Right ventricle myocardium superior (tissue), 1 donor: ENCODE data around the gene TGM1. TPM values are rescaled to one million over a fixed set of nuclear protein-coding genes. Genes with fewer than 3 reads are reported as not detected.
"Not testable (repeated sequence)": the region's sequence is repeated elsewhere in the genome, so short reads cannot be mapped to it uniquely, and the experiment has no call there.

ENCODE experiments used
- ATAC-seq: fragments of 200-7000 bp; cut with Tn5 transposase; one replicate; pipeline ENCODE4 v1.9.1; 2020; ENCODE audit warnings: mild to moderate bottlenecking; ENCODE audit not compliant: poor library complexity
- DNase-seq: peaks from one replicate; pipeline ENCODE4 v3.0.0-alpha.2; 2020
- intact Hi-C: fragments of 100-400 bp; cut with DNase I; formaldehyde crosslinking; loops from one replicate; pipeline ENCODE4 v1.11.2; 2022
- total RNA-seq: library from RNA; stranded (reverse); fragmentation: NEBNext Ultra II Directional; extraction: Animal tissue kit (Norgen Biotek cat#: 25700); gene quantifications from one replicate; pipeline ENCODE4 v1.2.1, GENCODE V29; 2021
- donor health status: DM: no; HTN: yes; CAD: no; lungs with severe emphysema.

The TGM1 gene
- total RNA-seq, 1 donor from 2014 or later, result 1.1 TPM

DNA sequence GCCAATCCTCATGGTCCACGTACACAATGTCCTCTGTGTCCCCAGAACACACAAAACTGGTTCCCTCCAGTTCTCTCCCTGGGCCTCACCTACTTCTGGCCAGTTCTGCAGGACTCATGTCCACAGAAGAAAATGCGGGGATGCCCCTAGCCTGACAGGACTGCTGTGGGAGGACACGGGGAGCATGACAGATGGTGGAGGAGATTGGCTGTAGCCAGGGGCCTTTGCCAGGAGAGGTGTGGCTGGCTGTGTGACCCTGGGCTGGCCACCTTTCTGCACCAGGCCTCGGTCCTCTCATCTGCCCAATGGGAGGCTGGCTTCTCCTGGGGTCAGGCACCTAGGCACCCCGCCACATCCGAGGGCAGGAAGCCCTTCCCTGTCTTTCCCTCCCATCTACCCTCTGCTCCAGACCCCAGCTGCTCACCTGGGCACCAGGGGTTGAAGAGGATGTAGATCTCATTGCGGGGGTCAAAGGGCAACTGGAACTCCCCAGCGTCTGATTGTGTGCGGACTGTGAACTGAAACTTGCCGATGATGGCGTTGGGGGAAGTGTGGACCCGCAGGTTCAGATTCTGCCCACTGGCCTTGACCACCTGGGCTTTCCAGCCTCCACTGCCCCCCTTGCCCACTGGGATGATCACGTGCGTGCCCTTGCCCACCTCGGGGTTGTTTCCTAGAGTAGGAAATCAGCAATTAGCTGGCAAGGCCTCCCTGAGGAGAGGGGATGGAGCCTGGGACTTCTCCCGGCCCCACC, 2.8 kb downstream of the TGM1 start:
- no peak for ATAC-seq
- intact Hi-C loops, result no loop called here

DNA sequence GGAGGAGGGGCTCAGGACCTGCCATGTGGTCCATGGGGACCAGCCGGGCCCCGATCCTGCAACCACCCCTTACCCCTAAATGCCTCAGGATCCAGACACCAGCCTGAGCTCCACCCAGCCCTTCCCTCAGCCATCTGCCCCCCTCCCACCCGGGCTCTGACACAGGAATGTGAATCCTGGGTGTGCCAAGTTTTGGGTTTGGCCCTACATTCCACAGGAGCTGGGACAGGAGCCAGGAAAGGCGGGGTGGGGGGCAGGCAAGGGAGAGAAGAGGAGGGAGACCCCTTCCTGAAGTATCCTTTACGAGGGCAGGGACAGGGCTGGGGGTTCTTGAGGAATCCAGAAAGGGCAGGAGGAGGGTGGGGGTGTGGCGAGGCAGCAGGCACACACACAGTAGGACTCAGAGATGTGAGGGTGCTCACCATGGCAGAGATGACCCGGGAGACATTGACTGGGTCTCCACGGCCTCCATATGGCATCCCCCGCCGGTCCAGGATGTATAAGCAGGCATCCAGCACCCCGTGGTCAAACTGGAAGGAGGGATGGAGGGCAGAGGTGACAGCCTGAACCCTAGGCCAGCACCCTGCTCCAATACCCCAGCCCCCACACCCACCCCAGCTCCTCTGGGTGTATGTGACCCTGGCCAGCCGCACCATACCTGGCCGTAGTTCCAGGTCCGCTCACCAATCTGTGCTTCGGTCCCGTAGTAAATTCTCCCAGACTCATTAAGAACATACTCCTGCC, 3.5 kb downstream of the TGM1 start:
- no peak for ATAC-seq
- intact Hi-C loops, result loop anchor here (5.0 kb wide), 1 partner anchor 33 kb away; no protein-coding TSS in a partner anchor
- DNase-seq, result no peak

More for the DNA sequence above, 2.8 kb downstream of the TGM1 start:
- DNase-seq, result no peak

DNA sequence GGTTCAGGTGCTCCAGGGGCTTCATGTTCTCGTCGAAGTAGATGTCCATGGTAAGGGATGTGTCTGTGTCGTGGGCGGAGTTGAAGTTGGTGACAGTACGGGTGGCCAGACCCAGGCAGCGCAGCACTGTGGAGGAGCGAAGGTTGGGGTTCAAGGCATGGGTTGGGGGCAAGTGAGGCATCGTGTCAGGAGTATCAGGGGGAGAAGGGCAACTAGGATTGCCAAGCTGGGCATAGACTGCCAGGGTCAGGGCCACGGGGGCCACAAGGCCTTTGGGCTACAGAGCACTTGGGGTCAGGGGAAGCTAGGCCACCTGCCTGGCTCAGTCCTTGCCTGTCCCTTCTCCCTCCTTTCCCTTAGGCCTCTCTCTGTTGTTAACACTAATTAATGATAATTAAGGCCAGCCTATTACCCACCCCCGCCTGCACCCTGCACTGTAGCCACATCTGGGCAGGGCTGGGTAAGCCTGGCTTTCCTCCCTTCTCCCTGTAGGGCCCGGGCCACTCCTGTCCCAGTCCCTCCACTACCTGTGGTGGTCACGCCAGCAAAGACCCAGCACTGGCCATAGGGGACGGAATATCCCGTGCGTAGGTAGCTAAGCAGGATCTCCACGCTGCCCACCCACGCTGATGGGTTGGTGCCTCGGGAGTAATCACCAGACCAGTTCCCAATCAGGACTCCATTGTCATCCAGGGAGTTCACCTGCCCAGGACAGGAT, 4.3 kb downstream of the TGM1 start:
- DNase-seq, result no peak
- ATAC-seq, result no peak
- intact Hi-C loops, result loop anchor here (5.0 kb wide), 1 partner anchor 34 kb away; no protein-coding TSS in a partner anchor

DNA sequence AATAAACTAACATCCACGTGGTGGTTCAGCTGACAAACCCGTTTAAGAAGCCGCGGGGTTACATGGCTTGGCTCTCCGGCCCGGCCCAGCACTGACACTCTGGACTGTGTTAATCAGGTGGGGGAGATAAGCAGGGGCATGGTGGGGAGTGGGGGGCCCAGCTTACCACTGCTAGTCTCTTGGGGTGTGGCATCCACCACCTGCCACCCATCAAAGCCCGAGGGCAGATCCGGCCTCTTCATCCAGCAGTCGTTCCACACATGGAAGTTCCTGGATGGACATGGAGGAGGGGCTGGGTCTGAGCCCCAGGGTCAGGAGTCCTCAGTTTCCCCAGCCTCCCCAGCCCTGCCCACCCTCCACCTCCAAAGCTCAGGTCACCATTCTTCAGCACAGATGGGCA, 4.9 kb downstream of the TGM1 start:
- no peak for DNase-seq
- ATAC-seq, result no peak
- intact Hi-C loops, result loop anchor here (5.0 kb wide), 1 partner anchor 34 kb away; no protein-coding TSS in a partner anchor

DNA sequence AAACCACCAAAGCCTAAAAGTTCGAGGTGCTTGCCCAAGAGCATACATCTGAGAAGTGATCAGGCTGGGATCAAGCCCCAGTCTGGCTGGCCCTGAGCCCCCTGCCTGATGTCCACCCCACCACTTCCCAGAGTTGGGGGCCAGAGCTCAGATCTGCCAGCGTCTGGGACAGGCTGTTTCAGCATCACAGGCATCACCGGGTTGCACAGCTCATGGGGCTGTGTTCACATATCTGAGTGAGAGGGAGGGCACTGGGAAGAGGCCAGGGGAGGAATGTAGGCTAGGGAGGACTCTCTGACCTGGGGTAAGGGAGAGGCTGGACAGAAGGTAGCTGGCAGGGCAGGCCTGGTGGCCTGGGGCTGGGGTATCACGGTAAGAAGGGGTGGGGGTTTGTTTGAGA, 6.0 kb downstream of the TGM1 start:
- intact Hi-C loops, result loop anchor here (5.0 kb wide), 1 partner anchor 35 kb away; no protein-coding TSS in a partner anchor
- no peak for DNase-seq
- no peak for ATAC-seq

DNA sequence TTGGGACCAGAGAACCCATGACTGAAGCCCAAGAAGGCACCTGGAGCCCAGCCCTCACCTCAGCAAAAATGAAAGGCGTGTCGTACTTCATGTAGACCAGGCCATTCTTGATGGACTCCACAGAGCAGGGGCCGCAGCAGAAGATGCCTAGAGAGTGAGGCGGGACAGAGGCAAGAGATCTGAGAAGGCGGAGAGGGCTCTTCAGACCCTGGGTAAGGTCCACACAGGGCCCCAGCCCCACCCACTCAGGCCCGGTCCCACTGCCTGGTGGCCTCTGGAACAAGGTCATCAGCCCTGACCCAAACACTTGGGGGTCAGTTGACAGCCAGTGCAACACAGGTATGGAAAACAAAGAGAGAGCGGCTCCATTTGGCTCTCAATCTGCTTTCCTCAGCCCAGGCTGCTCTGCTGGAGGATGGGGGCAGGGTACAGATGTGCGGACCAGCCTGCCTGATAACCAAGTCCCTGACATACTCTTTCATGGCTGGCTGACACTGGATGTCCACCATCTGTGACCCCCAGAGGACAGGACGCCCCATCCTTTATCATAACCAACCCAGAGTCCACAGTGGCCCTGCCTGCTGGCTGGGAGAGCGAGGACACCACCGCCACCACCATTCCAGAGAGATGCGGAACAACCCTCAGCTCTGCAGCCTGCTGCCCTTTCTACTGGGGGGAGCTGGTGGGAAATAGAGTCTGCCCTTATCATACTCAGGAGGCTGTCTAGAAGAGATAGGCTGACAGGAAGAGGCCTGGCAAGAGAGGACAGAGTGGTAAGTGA, 6.9 kb downstream of the TGM1 start:
- DNase-seq (no peak), ATAC-seq (no peak)
- intact Hi-C loops, result loop anchor here (5.0 kb wide), 1 partner anchor 36 kb away; no protein-coding TSS in a partner anchor

DNA sequence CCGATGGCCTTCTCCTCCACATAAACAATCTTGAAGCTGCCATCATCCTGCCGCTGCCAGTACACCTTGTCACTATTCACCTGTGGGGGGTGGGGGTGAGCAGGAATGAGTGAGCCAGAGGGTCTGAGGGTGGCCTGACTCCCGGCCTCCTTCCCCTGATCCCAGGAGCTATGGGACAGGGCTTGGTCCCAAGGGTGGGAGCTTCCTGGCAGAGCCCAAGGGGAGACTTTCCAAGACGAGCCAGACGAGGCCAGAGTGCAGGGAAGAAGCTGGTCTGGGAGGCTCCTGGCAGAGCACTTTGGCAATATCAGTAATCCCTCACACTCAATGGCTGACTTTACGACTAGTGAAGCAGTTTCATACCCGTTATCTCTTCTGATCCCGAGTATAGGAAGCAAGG, 7.5 kb downstream of the TGM1 start:
- intact Hi-C loops, result loop anchor here (5.0 kb wide), 1 partner anchor 37 kb away; no protein-coding TSS in a partner anchor
- no peak for ATAC-seq
- no peak for DNase-seq

DNA sequence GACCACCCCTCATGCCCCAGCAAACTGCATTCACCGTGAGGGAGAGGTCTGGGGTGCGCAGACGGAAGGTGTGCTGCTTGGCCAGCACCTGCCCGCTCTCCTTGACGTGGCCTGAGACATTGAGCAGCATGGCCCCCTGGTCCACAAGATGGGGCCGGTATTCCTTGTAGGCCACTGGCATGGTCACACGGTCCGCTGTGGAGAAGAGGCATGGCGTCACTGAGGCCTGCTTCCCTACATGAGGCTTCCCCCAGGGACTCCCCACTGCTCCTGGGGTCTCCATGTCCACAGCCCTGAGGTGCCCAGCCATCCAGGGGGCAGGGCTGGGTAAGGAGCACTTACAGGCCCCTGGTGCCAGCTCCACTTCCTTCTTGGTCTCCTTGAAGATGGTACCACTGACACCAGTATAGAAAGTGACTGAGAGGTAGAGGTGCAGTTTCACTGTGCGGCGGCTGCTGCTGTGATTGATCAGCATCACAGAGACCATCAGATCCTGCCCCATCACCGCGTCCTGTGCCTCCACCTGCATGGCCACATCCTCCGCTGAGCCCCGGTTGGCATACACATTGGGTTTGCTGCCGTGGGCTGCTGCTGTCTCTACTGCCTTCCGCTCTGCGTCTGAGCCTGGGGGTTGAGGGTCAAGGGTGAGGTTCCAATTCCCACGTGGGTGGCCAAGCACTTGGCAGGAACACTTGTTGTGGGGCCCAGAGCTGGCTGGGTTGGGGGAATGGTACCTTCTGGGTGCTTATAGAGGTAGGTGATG, 8.2 kb downstream of the TGM1 start:
- intact Hi-C loops, result loop anchor here (5.0 kb wide), 1 partner anchor 37 kb away; no protein-coding TSS in a partner anchor
- DNase-seq (no peak), ATAC-seq (no peak)

DNA sequence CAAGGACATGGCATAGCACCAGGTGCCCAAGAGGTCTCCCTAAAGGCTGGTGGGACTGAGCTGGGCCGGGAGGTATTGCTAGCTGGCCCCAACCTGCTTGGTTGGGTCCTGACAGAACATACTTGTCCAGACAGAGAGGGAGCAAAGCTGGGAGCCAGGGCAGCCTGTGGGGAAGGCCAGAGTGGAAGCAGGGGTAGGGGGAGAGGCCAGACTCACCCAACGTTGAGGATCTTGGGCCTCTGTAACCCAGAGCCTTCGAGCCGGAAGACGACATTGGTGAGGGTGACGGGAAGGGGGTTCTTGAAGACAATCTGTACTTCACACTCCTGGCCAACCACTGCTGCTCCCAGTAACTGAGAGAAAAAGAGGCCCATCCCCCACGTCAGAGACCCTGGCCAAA, 9.0 kb downstream of the TGM1 start:
- DNase-seq (no peak), ATAC-seq (no peak)
- intact Hi-C loops, result no loop called here

DNA sequence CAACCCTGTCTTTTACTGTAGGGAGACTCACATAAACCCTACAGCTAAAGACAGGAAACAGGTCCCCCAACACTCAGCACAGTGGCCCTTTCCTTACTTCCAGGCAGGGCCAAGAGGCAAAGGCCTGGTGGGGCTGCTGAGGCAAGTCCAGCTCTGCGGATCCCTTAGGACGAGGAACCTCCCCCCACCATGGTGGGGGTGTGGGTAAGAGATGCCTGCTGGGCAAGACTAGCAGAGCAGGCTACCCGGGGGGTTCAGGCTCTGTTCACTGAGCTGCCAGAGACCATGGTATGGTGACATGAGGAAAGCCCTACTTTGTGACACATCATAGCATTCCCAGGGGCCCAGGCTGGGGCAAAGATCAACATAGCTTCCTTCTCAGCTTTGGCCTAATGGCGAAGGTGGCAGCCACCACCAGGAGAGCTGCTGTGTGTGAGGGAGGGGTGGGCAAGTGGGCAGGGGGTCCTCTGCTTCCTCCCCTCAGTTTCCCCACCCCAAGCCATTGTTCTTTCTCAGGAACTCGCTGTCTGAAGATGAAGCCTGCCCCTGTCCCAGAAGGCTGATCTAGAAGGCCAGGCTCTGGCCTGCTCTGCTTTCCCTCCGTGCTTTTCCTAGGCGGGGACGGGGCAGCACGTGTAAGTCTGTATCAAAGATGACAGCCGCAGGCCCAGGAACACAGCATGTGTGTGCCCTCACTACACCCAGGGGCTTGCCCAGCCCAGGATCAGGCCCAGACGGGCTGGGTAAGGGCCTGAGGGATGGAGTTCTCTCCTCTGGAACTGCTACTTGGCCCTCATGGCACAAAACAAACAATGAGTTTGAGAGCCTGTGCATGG, 10.5 kb downstream of the TGM1 start:
- intact Hi-C loops, result no loop called here
- no peak for DNase-seq
- ATAC-seq, result no peak

DNA sequence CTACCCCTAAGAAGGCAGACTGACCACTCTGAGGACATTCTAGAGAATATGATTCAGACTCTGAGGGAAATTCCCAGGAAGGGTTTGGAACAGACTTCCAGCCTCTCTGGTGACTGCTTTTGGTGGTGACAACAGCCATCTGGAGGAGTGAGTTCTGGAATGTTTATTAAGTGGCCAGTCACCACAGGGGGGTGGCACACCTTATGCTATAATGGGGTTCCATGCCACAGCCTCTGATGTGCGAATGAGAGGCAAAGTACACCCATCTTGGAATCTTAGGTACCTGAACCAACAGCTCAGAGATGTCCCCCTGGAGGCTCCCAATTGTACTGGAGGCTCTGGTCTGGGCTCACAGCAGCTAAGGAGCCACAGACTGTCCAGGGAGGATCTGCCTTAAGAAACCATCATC, 11.1 kb downstream of the TGM1 start:
- ATAC-seq, result no peak
- intact Hi-C loops, result no loop called here
- DNase-seq, result no peak

DNA sequence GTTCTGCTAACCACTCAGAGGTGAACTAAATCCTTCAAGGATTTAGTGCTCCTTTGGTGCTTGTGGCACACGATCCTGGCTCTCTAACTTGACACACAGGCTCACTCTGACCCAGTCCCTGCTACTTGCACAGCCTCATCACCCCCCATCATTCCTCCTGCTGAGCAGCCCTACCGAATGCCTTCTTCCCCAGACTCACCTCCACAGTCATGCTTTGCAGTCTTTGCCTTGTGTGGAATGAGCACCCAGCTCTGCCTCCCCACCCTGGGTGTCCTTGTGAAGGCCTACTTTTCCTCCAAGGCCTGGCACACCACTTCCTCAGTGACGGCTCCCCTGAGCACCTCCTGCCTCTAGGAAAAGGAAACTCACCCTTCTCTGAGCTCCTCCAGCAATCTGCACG, 12.6 kb downstream of the TGM1 start:
- intact Hi-C loops, result no loop called here
- no peak for ATAC-seq
- no peak for DNase-seq

DNA sequence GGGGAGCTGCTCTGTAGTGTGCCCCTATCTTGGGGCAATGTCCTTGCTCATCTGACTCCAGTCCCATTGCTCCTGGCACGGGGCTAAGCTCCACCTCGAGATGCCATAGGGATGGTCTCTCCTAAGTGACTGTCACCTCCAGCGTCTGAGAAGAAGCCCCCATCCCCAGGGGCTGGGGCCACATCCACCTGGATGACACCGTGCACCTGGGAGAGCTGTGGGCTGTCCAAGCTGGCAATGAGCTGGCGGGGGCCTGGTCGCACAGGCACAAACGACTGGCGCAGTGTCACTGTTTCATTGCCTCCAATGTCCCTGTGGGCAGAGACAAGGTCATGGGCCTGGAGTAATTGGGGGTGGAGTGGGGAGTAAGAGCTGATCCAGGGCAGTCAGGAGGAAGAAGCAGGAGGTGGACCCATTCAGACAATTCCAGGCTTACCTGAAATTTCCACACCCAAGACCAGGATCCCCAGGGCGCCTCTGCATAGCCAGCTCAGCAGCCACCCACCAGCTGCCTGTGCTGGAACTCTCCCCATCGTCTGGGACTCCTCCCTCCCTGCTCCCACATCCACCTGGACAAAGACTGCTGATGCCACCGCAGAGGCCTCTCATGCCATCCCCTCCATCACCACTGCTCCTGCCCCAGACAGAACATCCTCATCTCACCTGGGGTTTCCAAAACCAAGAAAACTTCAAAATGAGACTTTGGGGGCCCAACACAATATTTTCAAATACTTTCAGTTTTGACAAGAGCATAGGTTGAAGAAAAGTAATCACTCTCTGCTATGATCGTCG, 13.6 kb downstream of the TGM1 start:
- ATAC-seq (no peak), DNase-seq (no peak)
- intact Hi-C loops, result no loop called here

DNA sequence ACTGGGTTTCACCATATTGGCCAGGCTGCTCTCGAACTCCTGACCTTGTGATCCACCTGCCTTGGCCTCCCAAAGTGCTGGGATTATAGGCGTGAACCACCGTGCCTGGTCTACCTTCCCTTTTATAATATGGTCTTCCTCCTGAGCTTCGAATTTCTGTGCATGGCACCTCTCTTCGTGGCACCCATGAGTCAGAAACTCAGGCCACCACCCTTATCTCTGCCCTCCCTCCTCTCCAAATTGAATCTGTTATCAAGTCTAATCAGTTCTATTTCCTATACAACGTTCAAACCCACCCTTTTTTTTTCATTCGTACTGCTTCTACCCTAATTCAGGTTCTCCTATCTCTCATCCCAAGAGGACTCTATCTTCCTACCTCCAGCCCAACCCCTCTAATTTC, 15.6 kb downstream of the TGM1 start:
- intact Hi-C loops, result no loop called here
- ATAC-seq, result no peak
- DNase-seq, result no peak

DNA sequence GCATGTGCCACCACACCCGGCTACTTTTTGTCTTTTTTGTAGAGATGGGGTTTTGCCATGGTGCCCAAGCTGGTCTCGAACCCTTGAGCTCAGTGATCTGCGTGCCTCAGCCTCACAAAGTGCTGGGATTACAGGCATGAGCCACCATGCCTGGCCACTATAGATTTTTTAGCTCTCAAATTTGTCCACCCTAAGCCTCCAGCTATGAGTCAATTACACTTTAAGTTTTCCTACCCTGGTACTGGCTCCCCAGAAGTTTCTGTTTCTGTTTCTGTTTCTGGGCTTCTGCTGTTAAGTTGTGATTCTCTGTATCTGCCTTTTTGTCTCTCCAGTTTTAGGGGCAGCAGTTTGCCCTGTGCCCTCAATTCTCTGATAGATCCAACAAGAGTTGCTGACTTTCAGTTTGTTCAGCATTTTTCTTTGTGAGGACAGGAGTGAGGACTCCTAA, 16.2 kb downstream of the TGM1 start:
- ATAC-seq (no peak), DNase-seq (no peak)
- intact Hi-C loops, result no loop called here

DNA sequence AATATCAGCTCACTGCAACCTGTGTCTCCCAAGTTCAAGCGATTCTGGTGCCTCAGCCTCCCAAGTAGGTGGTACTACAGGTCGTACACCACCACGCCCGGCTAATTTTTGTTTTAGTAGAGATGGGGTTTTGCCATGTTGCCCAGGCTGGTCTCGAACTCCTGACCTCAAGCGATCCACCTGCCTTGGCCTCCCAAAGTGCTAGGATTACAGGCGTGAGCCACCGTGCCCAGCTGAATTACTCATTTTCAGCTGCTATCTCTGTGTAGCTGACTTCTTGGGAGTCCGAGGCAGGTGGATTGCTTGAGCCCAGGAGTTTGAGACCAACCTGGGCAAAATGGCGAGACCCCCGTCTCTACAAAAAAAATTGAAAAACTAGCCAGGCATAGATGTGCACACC, 17.6 kb downstream of the TGM1 start:
- ATAC-seq, DNase-seq, intact Hi-C loops: not testable (repeated sequence)
